Measurements from ENCODE around the gene PDHX. TPM values are rescaled to one million over a fixed set of nuclear protein-coding genes. Genes with fewer than 3 reads are reported as not detected.
"Not testable (repeated sequence)": the region's sequence is repeated elsewhere in the genome, so short reads cannot be mapped to it uniquely, and the experiment has no call there.

The PDHX gene
- total RNA-seq, 2 donors from 2014 or later: 41.6 to 51.8 TPM

GRCh38 chr11:34907934-34908593 lies 8.4 kb upstream of the PDHX start:
- intact Hi-C loops (cut with DNase I, micrococcal nuclease): no loop called here

GRCh38 chr11:34909415-34909814 lies 7.0 kb upstream of the PDHX start:
- intact Hi-C loops (cut with DNase I, micrococcal nuclease): no loop called here
- no peak for DNase-seq
- no peak for ATAC-seq

More at GRCh38 chr11:34907934-34908593, 8.4 kb upstream of the PDHX start:
- DNase-seq: no peak
- no peak for ATAC-seq

GRCh38 chr11:34909955-34910354 lies 6.5 kb upstream of the PDHX start:
- intact Hi-C loops (cut with DNase I, micrococcal nuclease): no loop called here
- DNase-seq (no peak), ATAC-seq (peak; percentile 71)

DNA sequence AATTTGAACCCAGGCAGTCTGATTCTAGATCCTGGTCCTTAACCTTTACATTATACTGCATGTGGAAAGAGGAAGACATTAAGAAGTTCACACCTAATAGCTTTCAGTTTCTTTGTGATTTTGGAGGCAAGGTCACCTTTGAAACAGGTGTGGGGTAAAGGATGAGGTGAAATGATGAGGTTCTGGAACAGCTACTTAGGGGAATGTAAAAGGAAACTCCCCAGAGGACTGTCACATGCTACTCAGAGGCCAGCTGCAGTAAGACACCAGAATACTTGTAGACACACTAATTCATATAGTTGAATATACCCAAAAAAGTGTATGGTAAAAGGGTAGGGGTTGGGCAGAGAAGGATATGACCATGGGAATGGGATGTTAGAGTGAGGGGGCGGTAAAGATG lies 5.6 kb upstream of the PDHX start:
- intact Hi-C loops (cut with DNase I, micrococcal nuclease): no loop called here
- ATAC-seq: no peak

GRCh38 chr11:34911676-34912075 lies 4.7 kb upstream of the PDHX start:
- DNase-seq (no peak), ATAC-seq (no peak)
- intact Hi-C loops (cut with DNase I, micrococcal nuclease): no loop called here

More for the DNA sequence above, 5.6 kb upstream of the PDHX start:
- DNase-seq: no peak

DNA sequence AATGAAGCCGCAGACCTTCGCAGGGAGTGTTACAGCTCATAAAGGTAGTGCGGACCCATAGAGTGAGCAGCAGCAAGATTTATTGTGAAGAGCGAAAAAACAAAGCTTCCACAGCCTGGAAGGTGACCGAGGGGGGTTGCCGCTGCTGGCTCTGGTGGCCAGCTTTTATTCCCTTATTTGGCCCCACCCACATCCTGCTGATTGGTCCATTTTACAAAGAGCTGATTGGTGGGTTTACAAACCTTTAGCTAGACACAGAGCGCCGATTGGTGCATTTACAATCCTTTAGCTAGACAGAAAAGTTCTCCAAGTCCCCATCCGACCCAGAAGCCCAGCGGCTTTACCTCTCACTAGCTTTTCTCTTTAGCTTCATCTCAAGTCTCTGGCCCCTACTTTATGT lies 2.9 kb upstream of the PDHX start:
- DNase-seq; ATAC-seq; intact Hi-C loops (cut with DNase I, micrococcal nuclease): not testable (repeated sequence)

DNA sequence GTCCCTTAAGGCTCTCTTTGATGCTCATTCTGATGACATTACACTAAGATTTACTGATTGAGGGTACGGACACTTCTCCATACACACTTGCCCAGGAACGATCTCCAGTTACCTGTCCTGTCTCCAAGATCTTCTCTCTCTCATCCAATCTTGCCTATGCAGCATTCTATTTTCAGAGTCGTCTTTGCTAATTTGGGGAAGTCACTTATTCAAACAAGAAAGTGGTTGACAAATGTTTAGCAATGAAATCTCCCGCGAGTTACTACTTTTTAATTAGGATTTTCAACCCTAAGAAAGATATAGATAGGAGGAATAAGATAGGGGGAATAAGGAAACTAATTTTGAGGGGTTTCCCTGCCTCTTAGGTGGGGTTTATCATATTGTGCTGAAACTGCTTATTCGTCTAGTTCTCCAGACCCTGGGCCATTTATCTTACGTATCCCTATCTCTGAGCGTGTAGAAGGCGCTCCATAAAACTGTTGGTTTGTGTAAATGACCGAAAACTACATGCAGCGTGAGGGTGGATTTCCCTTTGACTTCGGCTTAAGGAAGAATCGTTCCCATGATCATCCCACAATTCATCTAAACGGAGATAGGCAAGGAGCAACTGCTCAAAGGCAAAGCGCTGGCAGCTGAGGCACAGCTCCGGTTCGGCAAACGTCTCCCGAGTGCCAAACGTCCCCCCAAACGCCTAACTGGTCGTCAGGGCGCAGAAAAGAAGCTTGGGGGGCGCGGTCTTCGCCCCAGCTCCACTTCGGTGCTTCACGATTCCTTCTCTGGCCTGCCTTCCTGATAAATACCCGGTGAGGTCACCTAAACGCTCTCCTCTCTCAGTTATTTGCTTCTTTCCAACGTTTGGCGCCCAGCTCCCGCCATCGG lies 1.0 kb upstream of the PDHX start:
- ATAC-seq: peak; percentile 15
- intact Hi-C loops (cut with DNase I, micrococcal nuclease): no loop called here
- DNase-seq: peak in 1 of 2 donors; percentile 40

DNA sequence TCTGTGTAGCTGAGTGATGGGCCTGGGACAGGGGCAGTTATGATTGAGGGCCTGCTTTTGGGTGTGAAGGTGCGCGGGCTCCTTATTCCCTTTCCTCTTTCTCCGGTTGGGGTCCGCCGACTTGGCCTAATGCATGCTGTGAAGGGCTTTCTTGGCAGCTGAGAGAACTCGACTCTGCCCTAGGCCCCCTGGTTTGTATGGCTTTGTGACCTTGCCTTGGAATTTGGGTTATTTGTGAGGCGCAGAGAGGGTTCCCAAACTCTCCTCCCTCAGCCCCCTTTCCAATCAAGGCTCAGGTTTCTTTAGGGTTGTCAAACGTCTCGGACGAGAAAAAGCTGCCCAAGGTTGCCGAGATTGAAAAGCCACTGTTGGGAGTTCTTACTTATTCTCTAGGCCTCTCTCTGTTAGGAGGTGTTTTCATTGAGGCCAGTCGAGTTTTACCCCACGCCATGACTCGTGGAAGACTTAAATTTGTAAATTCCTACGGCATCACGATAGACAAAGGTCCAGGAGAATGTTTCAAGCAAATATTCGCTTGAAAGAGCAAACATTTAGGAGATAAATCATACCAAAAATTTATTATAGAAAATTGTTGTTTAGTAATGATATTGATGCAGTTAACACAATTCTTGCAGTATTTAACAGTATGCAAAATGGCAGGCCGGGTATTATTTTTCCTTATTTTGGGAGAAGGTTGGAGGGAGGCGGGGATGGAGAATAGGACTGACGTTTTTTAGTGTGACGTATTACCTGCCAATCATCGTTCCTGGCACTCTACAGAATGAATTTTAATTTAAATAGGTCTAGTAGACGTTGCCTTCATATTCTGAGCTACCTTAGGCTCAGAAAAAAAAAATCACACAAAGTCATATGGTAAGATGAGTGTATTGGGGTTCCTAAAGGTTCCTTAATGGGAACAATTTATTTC lies 689 bp downstream of the PDHX start:
- DNase-seq (no peak), ATAC-seq (peak; percentile 10)
- intact Hi-C loops (cut with DNase I, micrococcal nuclease): no loop called here

- intact Hi-C loops (cut with DNase I, micrococcal nuclease): loop anchor here in 1 of 2 donors (5.0 to 10.0 kb wide), 2 partner anchors 471 to 564 kb away; no protein-coding TSS in a partner anchor
- no peak for DNase-seq
- ATAC-seq: no peak
Observed at GRCh38 chr11:34921156-34921555, 4.7 kb downstream of the PDHX start.

- intact Hi-C loops (cut with DNase I, micrococcal nuclease): loop anchor here in 1 of 2 donors (5.0 to 10.0 kb wide), 2 partner anchors 468 to 560 kb away; no protein-coding TSS in a partner anchor
- DNase-seq: no peak
- no peak for ATAC-seq
Observed at GRCh38 chr11:34924714-34925113, 8.3 kb downstream of the PDHX start.

- ATAC-seq (peak; percentile 24), DNase-seq (no peak)
- intact Hi-C loops (cut with DNase I, micrococcal nuclease): loop anchor here in 1 of 2 donors (10.0 kb wide), 1 partner anchor 559 kb away; no protein-coding TSS in a partner anchor
Observed at GRCh38 chr11:34926101-34926830, 9.8 kb downstream of the PDHX start.

GRCh38 chr11:34926831-34927132 lies 10.4 kb downstream of the PDHX start:
- ATAC-seq (no peak), DNase-seq (no peak)
- intact Hi-C loops (cut with DNase I, micrococcal nuclease): loop anchor here in 1 of 2 donors (10.0 kb wide), 1 partner anchor 558 kb away; no protein-coding TSS in a partner anchor

GRCh38 chr11:34928268-34928959 lies 12.0 kb downstream of the PDHX start:
- intact Hi-C loops (cut with DNase I, micrococcal nuclease): loop anchor here in 1 of 2 donors (10.0 kb wide), 1 partner anchor 556 kb away; no protein-coding TSS in a partner anchor
- ATAC-seq: no peak
- no peak for DNase-seq

GRCh38 chr11:34928960-34929680 lies 12.7 kb downstream of the PDHX start:
- intact Hi-C loops (cut with DNase I, micrococcal nuclease): loop anchor here in 1 of 2 donors (10.0 kb wide), 1 partner anchor 556 kb away; no protein-coding TSS in a partner anchor
- DNase-seq: no peak
- ATAC-seq: no peak

- ATAC-seq (peak; percentile 99), DNase-seq (peak; percentile 60 to 75)
- intact Hi-C loops (cut with DNase I, micrococcal nuclease): loop anchor here in 1 of 2 donors (10.0 kb wide), 1 partner anchor 555 kb away; no protein-coding TSS in a partner anchor
Observed at GRCh38 chr11:34929794-34930763, 13.7 kb downstream of the PDHX start.

Data from left colon (tissue), 2 donors.